ENCODE measurements around the gene FRS2. TPM values are rescaled to one million over a fixed set of nuclear protein-coding genes. Genes with fewer than 3 reads are reported as not detected.
"Not testable (repeated sequence)": the region's sequence is repeated elsewhere in the genome, so short reads cannot be mapped to it uniquely, and the experiment has no call there.

FRS2 gene
- total and polyA plus RNA-seq, 8 donors: 2.0 to 71.0 (median 12.1) TPM

GRCh38 chr12:69440886-69441285 is 29.3 kb upstream of the FRS2 start:
- no peak for TF ChIP-seq CTCF (IDR thresholded peaks at IDR 0.05)
- no peak for TF ChIP-seq POLR2A (IDR thresholded peaks at IDR 0.05)
- no peak for TF ChIP-seq POLR2AphosphoS5 (IDR thresholded peaks at IDR 0.05)
- no peak for TF ChIP-seq EP300 (IDR thresholded peaks at IDR 0.05)

GRCh38 chr12:69442894-69443293 is 27.3 kb upstream of the FRS2 start:
- intact Hi-C loops (cut with DNase I; ENCODE audit: low total_unique reads): no loop called here
- no peak for TF ChIP-seq POLR2A (IDR thresholded peaks at IDR 0.05)
- TF ChIP-seq EP300 (IDR thresholded peaks at IDR 0.05): no peak
- DNase-seq: no peak
- Histone ChIP-seq H3K9me3 (no peaks in the 10 kb centered on the region), H3K27ac (no peak overlapping the region), H3K4me3 (no peak overlapping the region), H3K36me3 (no peaks in the 10 kb centered on the region), H3K27me3 (no peaks in the 10 kb centered on the region), H3K4me1 (peaks cover 0 to 15% (median 2%) of the 10 kb centered on the region in 4 donors)
- WGBS, 5 donors: 64 to 80% (median 76%) methylated on average over 3 of the region's 3 CpGs

More at GRCh38 chr12:69440886-69441285, 29.3 kb upstream of the FRS2 start:
- Histone ChIP-seq H3K4me1 (peaks cover 0 to 24% (median 2%) of the 10 kb centered on the region in 4 donors), H3K27me3 (no peaks in the 10 kb centered on the region), H3K4me3 (no peak overlapping the region), H3K27ac (no peak overlapping the region), H3K36me3 (no peaks in the 10 kb centered on the region), H3K9me3 (no peaks in the 10 kb centered on the region)
- DNase-seq: no peak
- intact Hi-C loops (cut with DNase I; ENCODE audit: low total_unique reads): no loop called here
- 26 to 35% (median 30%) methylated on average over 2 of the region's 2 CpGs for WGBS, 5 donors

GRCh38 chr12:69443916-69444315 is 26.3 kb upstream of the FRS2 start:
- H3K27me3 ChIP-seq: no peaks in the 10 kb centered on the region
- intact Hi-C loops (cut with DNase I; ENCODE audit: low total_unique reads): no loop called here
- no peak for DNase-seq
- H3K9me3 ChIP-seq: no peaks in the 10 kb centered on the region
- TF ChIP-seq POLR2A (IDR thresholded peaks at IDR 0.05): no peak
- TF ChIP-seq CTCF (IDR thresholded peaks at IDR 0.05): no peak
- TF ChIP-seq EP300 (IDR thresholded peaks at IDR 0.05): no peak
- TF ChIP-seq POLR2AphosphoS5 (IDR thresholded peaks at IDR 0.05): no peak
- H3K4me3 ChIP-seq: no peak overlapping the region
- peaks cover 0 to 15% (median 2%) of the 10 kb centered on the region in 4 donors for H3K4me1 ChIP-seq
- H3K27ac ChIP-seq: no peak overlapping the region
- no peaks in the 10 kb centered on the region for H3K36me3 ChIP-seq
- 88 to 95% (median 91%) methylated on average over 5 of the region's 5 CpGs for WGBS, 5 donors

GRCh38 chr12:69447892-69448291 is 22.3 kb upstream of the FRS2 start:
- Histone ChIP-seq H3K27ac (no peak overlapping the region), H3K9me3 (no peaks in the 10 kb centered on the region), H3K4me3 (no peak overlapping the region), H3K36me3 (no peaks in the 10 kb centered on the region), H3K27me3 (no peaks in the 10 kb centered on the region), H3K4me1 (no peaks in the 10 kb centered on the region)
- DNase-seq: no peak
- intact Hi-C loops (cut with DNase I; ENCODE audit: low total_unique reads): no loop called here
- 95 to 100% (median 98%) methylated on average over 1 of the region's 1 CpG for WGBS, 5 donors
- TF ChIP-seq CTCF (IDR thresholded peaks at IDR 0.05) (no peak), POLR2A (IDR thresholded peaks at IDR 0.05) (no peak), POLR2AphosphoS5 (IDR thresholded peaks at IDR 0.05) (no peak), EP300 (IDR thresholded peaks at IDR 0.05) (no peak)

GRCh38 chr12:69452598-69453132 is 17.5 kb upstream of the FRS2 start:
- WGBS, 5 donors: 87 to 91% (median 90%) methylated on average over 11 to 12 of the region's 12 CpGs
- intact Hi-C loops (cut with DNase I; ENCODE audit: low total_unique reads); H3K4me1 ChIP-seq: not testable (repeated sequence)

More at GRCh38 chr12:69452598-69453132, 17.5 kb upstream of the FRS2 start:
- not testable (repeated sequence) for H3K36me3 ChIP-seq, DNase-seq, H3K27ac ChIP-seq, H3K4me3 ChIP-seq, H3K27me3 ChIP-seq, H3K9me3 ChIP-seq
